GM12892 (cell line): ENCODE results near the gene TYRO3.

Experiments
- POLR2A ChIP-seq: IDR thresholded peaks from 2 replicates; pipeline ENCODE4 v1.6.1; 2011; ENCODE audit warnings: low read depth, low read length, control low read depth
- POLR2AphosphoS5 ChIP-seq: IDR thresholded peaks from 2 replicates; pipeline ENCODE4 v1.6.1; 2011; ENCODE audit warnings: low read depth, low read length, control low read depth

DNA sequence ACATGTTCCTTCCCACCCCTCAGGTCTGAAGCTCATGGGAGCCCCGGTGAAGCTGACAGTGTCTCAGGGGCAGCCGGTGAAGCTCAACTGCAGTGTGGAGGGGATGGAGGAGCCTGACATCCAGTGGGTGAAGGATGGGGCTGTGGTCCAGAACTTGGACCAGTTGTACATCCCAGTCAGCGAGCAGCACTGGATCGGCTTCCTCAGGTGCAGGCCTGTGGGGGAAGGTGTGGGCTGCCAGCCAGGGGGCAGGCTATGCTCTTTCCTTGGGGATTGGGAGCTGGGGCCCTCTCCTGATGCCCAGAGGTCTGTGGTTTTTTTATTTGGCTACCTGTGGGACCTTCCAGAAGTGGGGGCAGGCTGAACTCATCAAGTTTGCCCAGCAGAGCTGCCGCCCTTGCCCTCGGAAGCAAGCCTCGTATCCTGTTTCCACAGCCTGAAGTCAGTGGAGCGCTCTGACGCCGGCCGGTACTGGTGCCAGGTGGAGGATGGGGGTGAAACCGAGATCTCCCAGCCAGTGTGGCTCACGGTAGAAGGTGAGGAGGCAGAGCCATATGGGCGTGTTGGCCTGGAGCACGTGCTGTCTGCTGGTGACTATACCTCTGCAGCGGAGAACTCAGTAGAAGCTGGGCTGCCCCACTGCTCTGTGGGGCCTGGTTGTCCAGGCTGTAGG, 2.2 kb downstream of the TYRO3 start:
- TF ChIP-seq POLR2A (no peak), POLR2AphosphoS5 (no peak)
